GM18873 (cell line): ENCODE results near the gene DSN1.

ENCODE experiments used
- ATAC-seq: cut with Tn5 transposase; IDR thresholded peaks from one replicate; pipeline ENCODE4 v1.9.1; 2021; ENCODE audit warnings: mild to moderate bottlenecking, moderate library complexity, moderate number of reproducible peaks; ENCODE audit not compliant: unreplicated experiment, low FRiP score

The DSN1 gene

DNA sequence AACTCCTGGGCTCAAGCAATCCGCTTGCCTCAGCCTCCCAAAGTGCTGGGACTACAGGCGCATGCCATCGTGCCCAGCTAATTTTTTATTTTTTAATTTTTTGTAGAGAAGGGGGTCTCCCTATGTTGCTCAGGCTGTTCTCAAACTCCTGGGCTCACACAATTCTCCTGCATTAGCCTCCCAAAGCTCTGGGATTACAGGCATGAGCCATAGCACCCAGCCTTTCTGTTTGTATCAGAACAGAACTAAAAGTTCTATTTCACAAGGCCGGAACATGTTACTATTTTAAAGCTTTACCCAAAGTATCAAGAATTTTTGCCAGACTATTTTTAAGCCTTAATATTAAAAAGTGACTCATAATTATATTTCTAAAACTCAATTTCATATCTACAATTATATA lies 70.0 kb downstream of the DSN1 start:
- ATAC-seq: no peak
